Measurements from ENCODE around the gene EEIG1.
A peak's percentile ranks its signal among the peaks of the same experiment; 100 is the strongest.

EEIG1 gene

DNA sequence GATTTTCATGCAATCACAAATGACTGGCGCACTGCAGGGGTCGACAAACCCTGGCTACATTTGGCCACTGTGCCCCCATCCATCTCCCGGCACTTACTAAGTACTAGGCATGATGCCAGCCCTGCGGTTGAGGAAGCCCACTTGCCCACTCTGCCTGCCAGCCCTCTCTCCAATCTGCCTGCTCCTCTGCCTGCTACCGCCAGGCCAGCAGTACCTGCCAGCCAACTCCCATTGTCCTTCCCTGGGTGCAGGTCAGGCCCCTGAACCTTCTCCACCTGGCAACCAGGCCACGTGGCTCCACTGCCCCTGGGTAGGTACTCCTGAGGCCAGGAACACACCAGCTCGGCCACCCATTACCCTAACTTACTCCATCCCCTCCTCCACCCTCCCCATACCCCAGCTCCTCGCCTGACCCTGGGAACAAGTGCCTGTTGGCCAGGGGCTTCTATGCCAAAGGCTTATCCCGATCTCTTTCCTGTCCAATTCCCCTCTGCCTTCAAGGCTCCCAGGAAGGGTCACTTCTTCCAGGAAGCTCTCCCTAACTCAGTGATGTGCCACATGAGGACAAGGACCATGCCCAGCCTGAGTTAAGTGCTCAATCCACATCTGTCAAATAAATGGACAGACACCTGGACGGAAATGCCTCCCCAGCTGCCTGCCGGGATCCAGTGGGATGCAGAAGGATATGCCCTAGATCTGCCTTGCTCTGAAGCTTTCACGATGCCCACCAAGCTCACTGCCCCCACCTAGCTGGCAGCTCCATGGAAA lies 6.6 kb downstream of the EEIG1 start:
- no peak for DNase-seq

DNA sequence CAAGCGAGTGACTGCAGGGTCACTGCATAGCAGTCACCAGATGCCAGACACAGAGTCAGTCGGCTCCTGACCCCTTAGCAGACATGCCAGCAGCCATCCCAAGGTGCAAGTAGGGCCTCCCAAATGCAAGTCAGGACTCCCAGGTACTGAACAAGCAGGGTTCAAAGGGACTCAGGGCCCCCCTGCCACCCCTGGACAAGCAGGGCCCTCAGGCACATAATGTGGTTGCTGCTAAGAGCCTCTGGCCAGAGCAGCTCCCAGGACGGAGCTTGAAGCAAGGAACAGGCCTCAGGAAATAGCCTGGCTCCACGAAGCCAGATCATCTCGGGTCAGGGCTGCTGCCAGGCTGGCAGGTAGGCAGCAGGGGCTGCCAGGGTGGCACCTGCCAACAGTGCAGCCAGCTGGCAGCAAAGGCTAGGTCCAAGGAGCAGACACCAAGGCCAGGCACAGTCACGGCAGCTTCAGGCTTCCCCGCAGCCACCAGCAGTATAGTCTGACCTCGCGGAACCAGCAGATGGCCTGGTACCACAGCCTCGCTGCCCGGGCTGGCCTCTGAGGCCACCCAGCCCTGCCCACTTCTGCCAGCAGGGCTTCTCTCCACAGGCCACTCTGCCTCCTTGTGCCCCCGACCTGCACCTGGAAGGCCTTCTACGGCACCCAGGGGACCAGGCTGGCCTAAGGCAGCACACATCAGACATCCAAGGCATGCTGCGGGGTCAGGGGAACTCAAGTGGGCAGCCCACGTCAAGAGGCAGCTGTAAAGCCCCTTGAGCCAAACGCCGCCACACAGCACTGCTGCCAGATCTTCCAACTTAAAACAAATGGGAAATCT lies 7.4 kb downstream of the EEIG1 start:
- DNase-seq: no peak

DNA sequence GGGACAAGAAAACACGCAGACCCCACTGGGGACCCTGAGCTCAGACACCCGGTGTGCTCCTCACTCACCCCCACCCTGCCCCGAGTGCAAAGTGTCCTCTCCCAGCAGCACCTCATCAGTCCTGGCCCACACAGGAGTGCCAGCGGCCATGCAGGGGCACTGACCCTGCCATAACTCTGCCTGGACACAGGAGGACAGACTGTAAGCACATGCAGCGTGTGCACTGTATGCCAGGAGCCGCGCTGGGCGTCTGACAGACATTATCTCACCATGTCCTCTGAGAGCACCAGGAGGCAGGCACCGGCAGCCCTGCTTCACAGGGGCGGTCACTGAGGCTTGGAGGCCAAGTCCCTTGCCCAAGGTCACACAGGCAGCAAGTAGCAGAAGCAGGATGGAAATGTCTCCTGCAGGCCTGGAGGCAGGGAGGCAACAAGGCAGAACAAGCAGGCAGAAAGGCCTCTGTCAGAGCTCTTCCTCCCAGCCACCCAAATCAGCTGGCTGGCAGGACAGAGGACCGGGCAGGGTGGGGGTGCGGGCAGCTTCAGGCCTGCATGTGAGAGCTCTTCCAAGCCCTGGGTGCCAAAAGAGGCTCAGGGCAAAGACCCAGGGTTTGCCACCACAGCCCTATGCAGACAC lies 8.4 kb downstream of the EEIG1 start:
- DNase-seq: no peak

DNA sequence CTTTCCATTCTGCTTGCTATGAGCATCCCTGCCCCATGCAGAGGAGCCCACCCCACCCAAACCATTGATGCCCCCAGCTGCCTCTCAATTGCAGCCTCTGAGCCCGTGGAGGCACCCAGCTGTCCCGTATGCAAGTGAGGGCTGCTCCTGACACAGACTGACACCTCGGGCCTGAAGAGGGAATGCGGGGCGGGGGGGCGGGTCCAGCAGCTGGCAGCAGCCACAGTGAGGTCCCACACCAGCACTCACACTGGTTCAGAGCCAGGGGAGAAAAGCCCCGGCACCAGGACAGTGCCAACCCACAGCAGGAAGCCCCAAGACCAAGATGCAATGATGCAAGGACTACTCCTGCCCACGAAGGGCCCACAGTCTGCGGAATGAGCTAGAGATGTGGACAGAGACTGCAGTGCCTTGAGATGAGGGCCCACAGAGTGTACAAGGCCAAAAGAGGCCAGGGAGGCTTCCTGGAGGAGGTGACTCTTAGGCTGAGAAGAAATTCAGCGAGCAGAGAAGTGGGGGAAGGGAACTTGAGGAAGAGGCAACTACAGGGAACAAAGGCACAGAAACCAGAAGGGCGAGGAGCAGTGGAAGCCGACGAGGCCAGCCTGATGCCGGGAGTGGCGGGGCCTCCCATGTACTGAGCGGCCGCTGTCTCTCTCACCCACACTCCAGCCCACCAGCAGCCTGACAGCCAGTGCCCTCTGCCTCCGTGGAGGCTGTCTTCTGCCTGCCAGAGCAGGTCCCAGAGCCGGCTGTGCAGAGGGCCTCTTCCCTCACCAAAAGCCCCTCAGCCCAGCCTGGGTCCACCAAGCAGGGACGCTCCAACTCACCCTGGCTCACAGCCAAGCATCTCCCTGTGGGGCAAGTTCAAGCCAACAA lies 9.2 kb downstream of the EEIG1 start:
- no peak for DNase-seq

DNA sequence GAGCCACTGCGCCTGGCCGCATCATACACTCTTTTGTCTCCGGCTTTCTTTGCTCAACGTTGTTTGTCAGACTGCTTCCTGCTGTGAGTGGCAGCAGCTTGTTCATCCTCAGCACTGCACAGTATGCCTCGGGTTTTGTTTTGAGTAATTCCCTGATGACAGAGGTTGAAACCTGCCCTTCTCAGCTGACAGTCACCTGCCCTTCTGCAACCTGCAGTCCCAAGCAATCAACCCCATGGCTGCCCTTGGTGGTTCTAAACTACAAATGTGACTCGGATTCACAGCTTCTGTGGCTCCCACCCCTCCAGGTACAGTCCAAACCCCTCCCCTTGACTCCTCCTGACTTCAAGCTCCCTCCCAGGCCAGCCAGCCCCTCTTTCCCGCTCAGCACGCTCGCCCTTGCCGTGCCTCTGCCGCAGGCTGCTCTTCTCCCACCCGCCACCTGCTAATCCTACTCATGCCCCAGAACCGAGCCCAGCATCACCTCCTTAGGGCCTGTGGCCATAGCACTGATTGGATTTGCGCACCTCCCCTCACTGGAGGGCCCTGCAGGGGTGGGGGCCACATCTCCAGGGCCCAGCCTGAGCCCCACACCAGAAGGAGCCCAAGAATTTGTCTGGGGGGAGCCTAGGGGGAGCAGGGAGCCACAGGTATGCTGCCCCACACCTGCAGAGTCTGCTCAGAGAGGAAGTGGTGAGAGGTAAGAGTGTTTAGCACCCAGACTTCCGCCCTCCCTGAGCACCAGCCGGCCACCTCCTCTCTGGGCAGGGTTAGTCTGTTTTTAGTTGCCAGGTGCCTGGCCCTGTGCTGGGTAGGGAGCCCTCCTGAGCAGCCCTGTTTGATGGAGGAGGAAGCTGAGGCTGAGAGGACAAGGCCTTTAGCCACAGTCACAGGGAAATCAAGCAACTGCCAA lies 10.1 kb downstream of the EEIG1 start:
- no peak for DNase-seq

DNA sequence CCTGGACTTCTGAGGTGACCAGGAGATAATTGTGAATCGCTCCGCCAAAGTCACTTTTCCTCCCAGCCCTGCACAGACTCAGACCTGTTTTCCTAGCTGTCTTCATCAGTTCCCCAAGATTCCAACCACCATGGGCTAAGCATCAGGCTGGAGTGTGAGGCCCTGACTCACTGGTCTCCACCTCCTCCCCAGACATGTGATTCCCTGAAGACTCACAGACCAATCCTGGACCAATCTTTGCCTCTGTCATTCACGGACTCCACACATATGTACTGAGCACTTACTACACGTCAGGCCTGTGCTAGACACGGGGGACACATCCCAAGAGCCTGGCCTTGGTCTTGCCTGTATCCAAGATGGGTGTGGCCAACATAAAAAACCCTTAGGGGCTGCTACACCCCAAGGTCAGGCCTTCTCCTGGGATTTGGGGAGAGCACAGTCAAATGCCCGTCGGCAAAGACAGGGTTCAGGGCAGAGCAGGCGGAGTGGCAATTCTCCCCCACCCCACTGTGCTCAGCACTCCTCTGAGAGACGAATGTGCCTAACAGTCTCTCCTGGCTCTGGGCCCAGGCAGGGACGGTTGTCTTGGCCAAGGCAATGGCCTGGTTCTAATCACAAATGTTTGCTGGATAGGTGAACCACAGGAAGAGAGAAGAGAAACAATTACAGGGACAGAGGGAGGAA lies 11.9 kb downstream of the EEIG1 start:
- no peak for DNase-seq

DNA sequence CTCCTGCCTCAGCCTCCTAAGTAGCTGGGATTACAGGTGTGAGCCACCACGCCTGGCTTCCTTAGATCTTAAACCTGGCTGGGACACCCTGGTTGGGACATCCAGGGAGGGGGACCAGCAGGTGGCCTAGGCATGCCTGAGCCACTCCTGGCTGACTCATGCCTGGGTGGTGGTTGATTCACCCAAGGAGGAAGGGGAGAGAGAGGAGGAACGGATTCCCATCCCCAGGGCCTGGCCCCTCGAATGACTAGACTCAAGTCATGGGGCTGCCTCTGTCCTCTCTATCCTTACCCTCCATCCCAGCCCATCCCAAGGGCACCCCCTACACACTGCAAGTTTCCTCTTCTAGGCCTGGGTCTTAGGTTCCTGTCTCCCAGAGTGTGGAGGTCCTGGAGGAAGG lies 12.7 kb downstream of the EEIG1 start:
- no peak for DNase-seq

DNA sequence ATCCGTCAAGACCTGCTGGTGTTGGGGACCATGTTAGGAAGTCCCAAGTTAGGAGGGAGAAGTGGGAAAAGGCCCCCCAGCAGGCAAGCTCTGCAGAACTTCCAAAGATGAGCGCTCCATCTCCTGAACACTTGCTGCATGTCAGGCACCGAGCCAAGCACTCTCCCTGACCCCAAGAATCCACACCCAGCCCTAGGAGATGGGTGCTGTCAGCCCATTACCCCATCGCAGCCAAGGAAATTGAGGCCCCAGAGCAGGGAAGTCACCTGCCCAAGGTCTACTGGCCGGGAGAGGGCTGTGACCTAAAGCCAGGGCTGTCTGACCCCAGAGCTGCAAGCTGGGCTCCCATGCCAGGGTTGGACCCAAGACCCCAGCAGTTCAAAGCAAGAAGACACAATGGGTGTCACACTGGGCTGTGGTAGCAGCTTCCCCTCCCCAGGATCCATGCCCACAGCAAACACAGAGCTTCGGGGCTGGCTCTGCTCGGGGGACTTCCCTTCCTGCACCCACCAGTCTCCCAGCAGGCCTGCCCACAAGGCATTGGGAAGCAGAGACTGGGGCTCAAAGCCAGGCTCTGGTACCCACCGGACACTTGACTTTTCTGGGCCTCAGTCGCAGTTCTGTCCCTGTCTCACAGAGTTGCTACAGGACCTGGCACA lies 13.5 kb downstream of the EEIG1 start:
- no peak for DNase-seq

DNA sequence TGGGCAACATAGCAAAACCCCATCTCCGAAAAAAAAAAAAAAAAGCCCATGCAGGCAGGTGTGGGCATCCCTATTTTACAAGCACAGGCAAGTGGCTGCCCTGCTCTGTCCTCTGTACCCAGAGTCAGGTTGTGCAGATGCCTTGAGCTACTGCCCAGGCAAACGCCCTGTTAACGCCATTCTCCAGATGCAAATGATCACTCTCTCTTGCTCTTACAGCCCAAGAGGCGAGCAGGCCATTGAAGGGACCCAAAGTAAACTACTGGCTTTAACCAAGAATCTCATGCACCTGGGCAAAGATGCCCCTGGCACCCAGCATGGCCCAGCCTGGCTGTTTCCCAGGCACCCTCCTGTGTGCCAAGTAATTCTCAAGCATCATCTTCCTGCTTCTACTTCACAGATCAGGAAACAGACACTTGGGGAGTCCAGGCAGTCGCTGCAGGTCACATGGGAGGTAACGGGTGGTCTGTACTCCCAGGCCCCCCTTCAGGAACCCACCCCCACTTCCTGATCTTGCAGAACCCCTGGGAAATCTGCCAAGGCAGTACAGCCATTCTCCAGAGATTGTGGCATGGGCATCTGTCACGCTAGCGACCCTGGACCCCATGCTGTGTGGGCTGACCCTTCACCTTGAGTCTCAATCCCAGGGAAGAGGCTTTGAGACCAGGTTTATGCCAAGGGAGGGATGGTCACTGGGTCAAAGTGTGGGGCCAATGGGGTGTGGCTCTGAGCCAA lies 14.2 kb downstream of the EEIG1 start:
- DNase-seq: peak in 1 of 2 experiments; percentile 32

DNA sequence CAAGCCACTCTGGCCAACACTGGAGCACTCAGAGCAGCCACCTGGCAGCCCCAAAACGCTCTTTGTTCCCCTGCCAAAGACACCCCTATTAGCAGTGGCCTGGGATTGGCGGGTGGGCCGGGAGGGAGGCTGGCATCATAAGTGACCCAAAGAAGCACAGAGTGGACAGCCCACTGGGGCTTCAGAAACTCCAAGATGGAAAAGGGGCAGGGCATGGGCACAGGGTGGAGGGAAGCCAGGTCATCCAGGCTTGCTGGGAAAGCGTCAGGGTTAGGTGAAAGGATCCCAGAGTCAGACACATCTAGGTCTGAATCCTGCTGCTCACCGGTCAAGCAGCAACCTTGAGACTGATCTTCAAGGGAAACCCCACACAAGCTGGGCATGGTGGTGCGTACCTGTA lies 14.8 kb downstream of the EEIG1 start:
- DNase-seq: no peak

DNA sequence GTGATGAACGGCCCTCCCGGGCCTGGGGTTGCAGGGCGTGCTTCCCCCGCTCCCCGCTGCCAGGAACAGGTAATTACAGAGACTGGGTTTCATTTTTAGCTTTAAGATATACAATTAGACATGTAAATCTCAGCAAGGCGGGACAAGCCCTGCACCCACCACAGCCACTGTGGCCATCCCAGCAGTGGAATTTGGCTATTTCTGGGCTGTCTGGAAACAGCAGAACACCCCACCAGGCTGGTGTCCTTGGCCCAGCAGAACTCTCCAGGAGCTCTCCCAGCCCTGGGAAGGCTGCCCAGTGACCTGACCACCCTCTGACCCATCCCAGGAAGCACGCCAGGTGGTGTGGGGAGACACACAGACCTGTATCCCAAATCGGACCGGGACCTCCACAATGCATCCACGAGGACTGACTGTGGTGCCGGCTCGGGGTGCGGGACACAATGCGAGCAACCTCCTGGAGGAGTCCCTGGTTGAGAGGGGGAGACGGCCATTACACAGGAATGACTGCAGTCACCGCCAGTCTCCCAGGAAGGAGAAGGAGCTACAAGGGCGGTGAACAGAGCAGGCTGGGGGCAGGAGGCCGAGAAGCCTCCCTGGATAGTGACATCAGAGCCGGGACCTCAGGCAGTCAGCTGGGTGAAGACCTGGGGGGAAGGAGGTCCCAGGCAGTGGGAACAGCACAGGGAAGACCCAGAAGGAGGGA lies 17.3 kb downstream of the EEIG1 start:
- DNase-seq: no peak

DNA sequence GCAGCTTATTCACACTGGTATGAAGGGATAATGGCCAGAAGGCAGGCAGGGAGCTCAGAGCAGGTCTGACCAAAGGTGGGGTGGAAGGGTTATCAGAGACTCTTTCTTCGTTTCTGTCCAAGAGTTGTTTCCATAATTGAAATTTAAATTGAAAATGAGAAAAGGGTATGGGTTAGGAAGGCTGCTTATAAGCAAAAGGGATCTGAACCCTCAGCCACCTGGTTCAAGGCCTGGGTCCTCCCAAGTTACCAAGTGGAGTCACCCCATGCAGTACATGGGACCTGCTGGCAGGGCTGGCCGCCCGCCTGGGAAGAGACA lies 17.8 kb downstream of the EEIG1 start:
- DNase-seq: no peak

DNA sequence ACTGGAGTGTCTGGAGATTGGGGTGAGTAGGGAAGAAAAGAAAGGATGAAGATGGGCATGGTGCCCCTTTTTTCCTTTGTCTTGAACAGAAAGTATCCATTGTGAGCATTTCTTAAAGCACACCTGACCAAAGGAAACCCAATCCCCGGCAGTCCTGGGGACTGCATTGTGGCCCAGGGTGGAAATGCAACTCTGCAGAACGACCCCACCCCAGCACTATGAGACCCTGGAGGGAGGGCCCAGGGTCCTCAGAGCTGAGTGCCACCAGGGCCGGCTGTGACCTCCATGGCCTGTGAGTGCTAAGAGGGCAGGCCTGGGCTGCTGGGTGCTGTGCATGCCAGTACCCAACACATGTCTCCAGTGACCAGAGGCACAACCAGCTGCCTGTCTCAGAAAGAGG lies 18.5 kb downstream of the EEIG1 start:
- DNase-seq: no peak

DNA sequence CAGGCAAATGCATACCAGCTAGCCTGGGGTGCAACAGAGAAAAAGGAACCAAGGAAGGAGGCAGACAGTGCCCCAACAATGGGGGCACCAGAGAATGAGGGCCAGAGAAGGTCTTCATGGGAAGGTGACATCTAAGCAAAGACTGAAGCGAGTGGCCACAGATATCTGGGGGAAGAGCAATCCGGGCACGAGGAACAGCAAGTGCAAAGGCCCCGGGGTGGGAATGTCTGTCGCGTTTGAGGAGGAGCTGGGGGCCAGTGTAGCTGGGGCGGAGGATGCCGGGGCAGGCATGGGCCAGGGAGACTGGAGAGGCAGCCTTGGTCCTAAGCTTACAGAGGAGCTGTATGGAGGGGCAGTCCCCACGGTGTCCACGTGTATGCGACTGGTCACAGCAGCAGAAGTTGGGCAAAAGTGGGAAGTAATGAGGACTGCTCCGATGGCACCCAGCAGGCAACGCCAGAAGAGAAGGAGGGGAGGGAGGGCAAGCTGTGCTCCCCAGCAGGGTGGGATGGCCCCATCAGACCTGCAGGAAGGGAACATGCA lies 19.1 kb downstream of the EEIG1 start:
- DNase-seq: no peak

DNA sequence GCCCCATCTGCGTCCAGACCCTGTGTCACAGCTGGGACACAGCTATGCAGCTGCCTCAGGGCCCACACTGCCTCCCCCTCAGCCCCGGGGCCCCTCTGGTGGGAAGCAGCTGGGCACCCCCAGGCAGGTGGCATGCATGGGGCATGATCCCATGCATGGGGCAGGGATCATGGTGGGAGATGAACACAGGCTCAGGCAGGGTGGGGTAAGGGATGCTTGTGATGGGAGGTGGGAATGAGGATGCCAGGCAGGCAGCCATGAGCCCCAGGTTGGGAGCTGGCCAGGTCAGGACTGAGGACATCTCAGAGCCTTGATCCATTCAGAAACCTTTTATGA lies 19.7 kb downstream of the EEIG1 start:
- no peak for DNase-seq

DNA sequence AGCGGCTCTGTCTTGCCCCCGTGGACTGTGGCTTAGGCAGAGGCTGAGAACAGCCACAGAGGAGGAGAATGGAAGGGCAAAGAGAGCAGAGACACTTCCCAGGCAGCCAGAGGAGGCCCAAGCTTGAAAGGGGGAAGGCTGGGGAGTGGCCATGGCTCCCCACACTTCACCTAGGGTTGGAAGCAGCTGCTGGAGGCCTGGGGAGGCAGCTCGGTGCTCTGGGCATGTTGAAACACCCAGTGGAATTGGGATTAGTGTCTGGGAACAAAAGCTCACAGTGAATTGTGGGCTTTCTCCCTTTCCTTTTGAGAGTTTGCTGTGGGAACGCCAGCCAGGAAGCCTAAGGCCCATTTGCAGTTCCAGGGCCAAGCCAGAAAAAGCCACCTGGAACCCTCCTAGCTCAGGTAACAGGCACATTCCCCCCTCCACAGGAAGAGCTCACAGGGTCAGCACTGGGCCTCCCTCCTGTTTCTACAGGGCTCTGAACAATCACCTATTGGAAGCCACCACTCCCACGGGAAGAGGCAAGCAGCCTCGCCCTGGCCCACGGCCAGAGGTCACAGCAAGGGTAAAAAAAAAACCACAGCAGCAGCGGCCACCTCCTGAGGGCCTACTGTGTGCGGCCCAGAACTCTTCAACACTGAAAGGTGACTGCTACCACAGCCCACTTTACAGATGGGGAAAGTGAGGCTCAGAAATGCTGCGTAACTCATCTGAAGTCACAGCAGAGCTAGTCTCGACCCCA lies 20.2 kb downstream of the EEIG1 start:
- no peak for DNase-seq

DNA sequence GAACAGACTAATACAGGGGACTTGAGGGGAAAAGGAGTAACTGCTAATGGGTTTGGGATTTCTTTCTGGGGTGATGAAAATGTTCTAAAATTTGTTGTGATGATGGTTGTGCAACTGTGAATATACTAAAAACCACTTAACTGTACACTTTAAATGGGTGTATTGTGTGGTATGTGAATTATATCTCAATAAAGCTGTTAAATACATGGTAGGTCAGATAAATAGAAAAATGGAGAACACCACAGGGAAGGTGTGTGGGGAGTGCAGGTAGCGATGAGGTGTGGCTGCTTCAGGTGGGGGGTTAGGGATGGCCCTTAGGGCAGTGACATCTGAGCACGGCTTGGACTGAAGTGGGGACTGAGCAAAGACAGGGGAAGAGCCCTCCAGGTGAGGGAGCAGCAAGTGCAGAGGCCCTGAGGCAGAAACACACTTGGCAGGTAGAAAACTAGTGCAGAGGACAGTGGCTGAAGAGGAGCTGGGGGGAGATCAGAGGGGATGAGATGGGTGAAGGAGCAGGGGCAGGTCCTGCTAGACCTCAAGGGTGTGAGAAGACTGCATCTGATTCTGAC lies 20.9 kb downstream of the EEIG1 start:
- DNase-seq: no peak

DNA sequence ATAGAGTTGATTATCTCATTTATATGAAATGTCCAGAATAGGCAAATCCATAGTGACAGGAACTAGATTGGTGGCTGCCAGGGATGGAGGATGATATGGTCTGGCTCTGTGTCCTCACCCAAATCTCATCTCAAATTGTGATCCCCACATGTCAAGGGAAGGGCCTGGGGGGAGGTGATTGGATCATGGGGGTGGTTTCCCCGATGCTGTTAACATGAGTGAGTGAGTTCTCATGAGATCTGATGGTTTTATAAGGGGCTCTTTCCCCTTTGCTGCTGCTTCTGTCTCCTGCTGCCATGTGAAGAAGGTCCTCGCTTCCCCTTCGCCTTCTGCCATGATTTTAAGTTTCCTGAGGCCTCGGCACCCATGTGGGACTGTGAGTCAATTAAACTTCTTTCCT lies 21.4 kb downstream of the EEIG1 start:
- DNase-seq: no peak
